ENCODE measurements around the gene MICB. TPM values are rescaled to one million over a fixed set of nuclear protein-coding genes. Genes with fewer than 3 reads are reported as not detected.

The MICB gene
- total and polyA plus RNA-seq, 2 donors, result 4.2 to 9.5 TPM

- Histone ChIP-seq H3K36me3 (ENCODE audit: control insufficient read depth in 2 of 2, insufficient read depth in 2 of 2, low read length in 1 of 2) (peaks cover 55 to 68% of the 10 kb centered on the region in 2 donors), H3K27me3 (ENCODE audit: control insufficient read depth in 2 of 2, insufficient read depth in 1 of 2, low read length in 1 of 2) (no peaks in the 10 kb centered on the region), H3K4me3 (ENCODE audit: low read length in 2 of 2) (no peak overlapping the region), H3K9me3 (ENCODE audit: control insufficient read depth in 2 of 2, insufficient read depth in 1 of 2, low read length in 1 of 2) (no peaks in the 10 kb centered on the region), H3K4me1 (ENCODE audit: control insufficient read depth in 2 of 2, insufficient read depth in 2 of 2, low read length in 2 of 2) (peaks cover 26 to 30% of the 10 kb centered on the region in 2 donors), H3K27ac (ENCODE audit: low read depth in 1 of 2, low read length in 1 of 2) (no peak overlapping the region)
- no peak for DNase-seq (ENCODE audit: low read depth in 6 of 9, low spot score in 9 of 9)
- WGBS, result 81% methylated on average over 6 of the region's 6 CpGs
Measured at GRCh38 chr6:31538805-31539400, 41.0 kb downstream of the MICB start.

GRCh38 chr6:31540640-31541039, 42.7 kb downstream of the MICB start:
- Histone ChIP-seq H3K27ac (ENCODE audit: low read depth in 1 of 2, low read length in 1 of 2) (peak overlapping the region in 1 of 2 donors; percentile 92), H3K9me3 (ENCODE audit: control insufficient read depth in 2 of 2, insufficient read depth in 1 of 2, low read length in 1 of 2) (no peaks in the 10 kb centered on the region), H3K4me1 (ENCODE audit: control insufficient read depth in 2 of 2, insufficient read depth in 2 of 2, low read length in 2 of 2) (peaks cover 26 to 30% of the 10 kb centered on the region in 2 donors), H3K4me3 (ENCODE audit: low read length in 2 of 2) (peak overlapping the region; percentile 49 to 67), H3K36me3 (ENCODE audit: control insufficient read depth in 2 of 2, insufficient read depth in 2 of 2, low read length in 1 of 2) (peaks cover 37 to 50% of the 10 kb centered on the region in 2 donors), H3K27me3 (ENCODE audit: control insufficient read depth in 2 of 2, insufficient read depth in 1 of 2, low read length in 1 of 2) (no peaks in the 10 kb centered on the region)
- WGBS, result 25% methylated on average over 4 of the region's 4 CpGs
- DNase-seq (ENCODE audit: low read depth in 6 of 9, low spot score in 9 of 9), result no peak

- Histone ChIP-seq H3K27ac (ENCODE audit: low read depth in 1 of 2, low read length in 1 of 2) (peak overlapping the region; percentile 83 to 92), H3K36me3 (ENCODE audit: control insufficient read depth in 2 of 2, insufficient read depth in 2 of 2, low read length in 1 of 2) (peaks cover 32 to 45% of the 10 kb centered on the region in 2 donors), H3K4me3 (ENCODE audit: low read length in 2 of 2) (peak overlapping the region; percentile 49 to 67), H3K27me3 (ENCODE audit: control insufficient read depth in 2 of 2, insufficient read depth in 1 of 2, low read length in 1 of 2) (no peaks in the 10 kb centered on the region), H3K4me1 (ENCODE audit: control insufficient read depth in 2 of 2, insufficient read depth in 2 of 2, low read length in 2 of 2) (peaks cover 26 to 34% of the 10 kb centered on the region in 2 donors), H3K9me3 (ENCODE audit: control insufficient read depth in 2 of 2, insufficient read depth in 1 of 2, low read length in 1 of 2) (no peaks in the 10 kb centered on the region)
- peak in 5 of 9 donors; percentile 38 to 72 (median 45) for DNase-seq (ENCODE audit: low read depth in 6 of 9, low spot score in 9 of 9)
- WGBS, result under 1% methylated on average over 21 of the region's 21 CpGs
Measured at GRCh38 chr6:31541059-31541657, 43.2 kb downstream of the MICB start.

- Histone ChIP-seq H3K36me3 (ENCODE audit: control insufficient read depth in 2 of 2, insufficient read depth in 2 of 2, low read length in 1 of 2) (peaks cover 25 to 38% of the 10 kb centered on the region in 2 donors), H3K27ac (ENCODE audit: low read depth in 1 of 2, low read length in 1 of 2) (peak within 1 kb of the TSS; percentile 83 to 92), H3K4me1 (ENCODE audit: control insufficient read depth in 2 of 2, insufficient read depth in 2 of 2, low read length in 2 of 2) (peaks cover 26 to 41% of the 10 kb centered on the region in 2 donors), H3K4me3 (ENCODE audit: low read length in 2 of 2) (peak within 1 kb of the TSS; percentile 49 to 67), H3K9me3 (ENCODE audit: control insufficient read depth in 2 of 2, insufficient read depth in 1 of 2, low read length in 1 of 2) (no peaks in the 10 kb centered on the region), H3K27me3 (ENCODE audit: control insufficient read depth in 2 of 2, insufficient read depth in 1 of 2, low read length in 1 of 2) (no peaks in the 10 kb centered on the region)
- peak; percentile 93 to 99 (median 96) for DNase-seq (ENCODE audit: low read depth in 6 of 9, low spot score in 9 of 9)
- WGBS, result under 1% methylated on average over 43 of the region's 43 CpGs
Measured at GRCh38 chr6:31541658-31542521, 43.9 kb downstream of the MICB start, which contains the start of gene DDX39B. Gene DDX39B, minus strand, starts transcription at chr6:31542003. Its CDS starts 1,471 bp downstream, at chr6:31540532.

GRCh38 chr6:31543639-31544038, 45.7 kb downstream of the MICB start:
- DNase-seq (ENCODE audit: low read depth in 6 of 9, low spot score in 9 of 9), result no peak
- H3K9me3 ChIP-seq (ENCODE audit: control insufficient read depth in 2 of 2, insufficient read depth in 1 of 2, low read length in 1 of 2), result no peaks in the 10 kb centered on the region
- no peak overlapping the region for H3K27ac ChIP-seq (ENCODE audit: low read depth in 1 of 2, low read length in 1 of 2)
- H3K4me3 ChIP-seq (ENCODE audit: low read length in 2 of 2), result no peak overlapping the region
- 99% methylated on average over 6 of the region's 6 CpGs for WGBS
- H3K27me3 ChIP-seq (ENCODE audit: control insufficient read depth in 2 of 2, insufficient read depth in 1 of 2, low read length in 1 of 2), result no peaks in the 10 kb centered on the region
- H3K4me1 ChIP-seq (ENCODE audit: control insufficient read depth in 2 of 2, insufficient read depth in 2 of 2, low read length in 2 of 2), result peaks cover 29 to 52% of the 10 kb centered on the region in 2 donors
- H3K36me3 ChIP-seq (ENCODE audit: control insufficient read depth in 2 of 2, insufficient read depth in 2 of 2, low read length in 1 of 2), result peaks cover 17 to 20% of the 10 kb centered on the region in 2 donors

- no peak overlapping the region for H3K4me3 ChIP-seq (ENCODE audit: low read length in 2 of 2)
- no peak for DNase-seq (ENCODE audit: low read depth in 6 of 9, low spot score in 9 of 9)
- no peaks in the 10 kb centered on the region for H3K27me3 ChIP-seq (ENCODE audit: control insufficient read depth in 2 of 2, insufficient read depth in 1 of 2, low read length in 1 of 2)
- no peaks in the 10 kb centered on the region for H3K9me3 ChIP-seq (ENCODE audit: control insufficient read depth in 2 of 2, insufficient read depth in 1 of 2, low read length in 1 of 2)
- no peak overlapping the region for H3K27ac ChIP-seq (ENCODE audit: low read depth in 1 of 2, low read length in 1 of 2)
- peaks cover 21 to 42% of the 10 kb centered on the region in 2 donors for H3K4me1 ChIP-seq (ENCODE audit: control insufficient read depth in 2 of 2, insufficient read depth in 2 of 2, low read length in 2 of 2)
- H3K36me3 ChIP-seq (ENCODE audit: control insufficient read depth in 2 of 2, insufficient read depth in 2 of 2, low read length in 1 of 2), result peaks cover 12 to 16% of the 10 kb centered on the region in 2 donors
- 97% methylated on average over 2 of the region's 2 CpGs for WGBS
Measured at GRCh38 chr6:31544676-31545075, 46.7 kb downstream of the MICB start.

- DNase-seq (ENCODE audit: low read depth in 6 of 9, low spot score in 9 of 9), result no peak
- Histone ChIP-seq H3K4me3 (ENCODE audit: low read length in 2 of 2) (no peak overlapping the region), H3K9me3 (ENCODE audit: control insufficient read depth in 2 of 2, insufficient read depth in 1 of 2, low read length in 1 of 2) (no peaks in the 10 kb centered on the region), H3K27me3 (ENCODE audit: control insufficient read depth in 2 of 2, insufficient read depth in 1 of 2, low read length in 1 of 2) (no peaks in the 10 kb centered on the region), H3K4me1 (ENCODE audit: control insufficient read depth in 2 of 2, insufficient read depth in 2 of 2, low read length in 2 of 2) (peaks cover 16 to 36% of the 10 kb centered on the region in 2 donors), H3K27ac (ENCODE audit: low read depth in 1 of 2, low read length in 1 of 2) (no peak overlapping the region), H3K36me3 (ENCODE audit: control insufficient read depth in 2 of 2, insufficient read depth in 2 of 2, low read length in 1 of 2) (peaks cover 9 to 10% of the 10 kb centered on the region in 2 donors)
- WGBS, result 96% methylated on average over 7 of the region's 7 CpGs
Measured at GRCh38 chr6:31545291-31545690, 47.3 kb downstream of the MICB start.

- DNase-seq (ENCODE audit: low read depth in 6 of 9, low spot score in 9 of 9), result peak; percentile 75 to 92 (median 84)
- peaks cover 13 to 35% of the 10 kb centered on the region in 2 donors for H3K4me1 ChIP-seq (ENCODE audit: control insufficient read depth in 2 of 2, insufficient read depth in 2 of 2, low read length in 2 of 2)
- 16% methylated on average over 11 of the region's 11 CpGs for WGBS
Measured at GRCh38 chr6:31546339-31546957, 48.5 kb downstream of the MICB start, which contains the start of gene ATP6V1G2. Gene ATP6V1G2, minus strand, starts transcription at chr6:31546608. Its CDS starts 49 bp downstream, at chr6:31546559.

More at GRCh38 chr6:31546339-31546957, 48.5 kb downstream of the MICB start, which contains the start of gene ATP6V1G2:
- Histone ChIP-seq H3K27ac (ENCODE audit: low read depth in 1 of 2, low read length in 1 of 2) (peak within 1 kb of the TSS; percentile 84 to 87), H3K36me3 (ENCODE audit: control insufficient read depth in 2 of 2, insufficient read depth in 2 of 2, low read length in 1 of 2) (peaks cover 13% of the 10 kb centered on the region in 2 donors), H3K27me3 (ENCODE audit: control insufficient read depth in 2 of 2, insufficient read depth in 1 of 2, low read length in 1 of 2) (no peaks in the 10 kb centered on the region), H3K9me3 (ENCODE audit: control insufficient read depth in 2 of 2, insufficient read depth in 1 of 2, low read length in 1 of 2) (no peaks in the 10 kb centered on the region), H3K4me3 (ENCODE audit: low read length in 2 of 2) (peak within 1 kb of the TSS; percentile 53 to 63)

All from thymus (tissue), 11 donors.